NCI-H1092 treated with DMSO at 0.1 percent for 48 hours (cell line): ENCODE data around the gene KAT5.
"Not testable (repeated sequence)": the region's sequence is repeated elsewhere in the genome, so short reads cannot be mapped to it uniquely, and the experiment has no call there.

Source experiments
- DNase-seq: peaks from one replicate; lab custom pipeline; 2025; lab: John Stamatoyannopoulos, UW

Gene KAT5

DNA sequence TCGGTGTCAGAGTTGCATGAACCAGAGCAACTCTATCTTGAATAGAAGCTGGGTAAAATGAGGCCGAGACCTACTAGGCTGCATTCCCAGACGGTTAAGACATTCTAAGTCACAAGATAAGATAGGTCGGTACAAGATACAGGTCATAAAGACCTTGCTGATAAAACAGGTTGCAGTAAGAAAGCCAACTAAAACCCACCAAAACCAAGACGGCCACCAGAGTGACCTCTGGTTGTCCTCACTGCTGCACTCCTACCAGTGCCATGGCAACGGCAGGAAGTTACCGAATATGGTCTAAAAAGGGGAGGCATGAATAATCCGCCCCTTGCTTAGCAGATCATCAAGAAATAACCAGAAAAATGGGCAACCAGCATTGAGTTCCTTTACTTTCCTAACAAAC is 2.4 kb upstream of the KAT5 start:
- no peak for DNase-seq

- DNase-seq = no peak
Measured at GRCh38 chr11:65710421-65710820, 1.6 kb upstream of the KAT5 start.

- no peak for DNase-seq
Measured at GRCh38 chr11:65712633-65713076, 603 bp downstream of the KAT5 start.

GRCh38 chr11:65713212-65713969 is 1.3 kb downstream of the KAT5 start:
- no peak for DNase-seq

- DNase-seq = no peak
Measured at GRCh38 chr11:65714433-65714832, 2.4 kb downstream of the KAT5 start.

DNA sequence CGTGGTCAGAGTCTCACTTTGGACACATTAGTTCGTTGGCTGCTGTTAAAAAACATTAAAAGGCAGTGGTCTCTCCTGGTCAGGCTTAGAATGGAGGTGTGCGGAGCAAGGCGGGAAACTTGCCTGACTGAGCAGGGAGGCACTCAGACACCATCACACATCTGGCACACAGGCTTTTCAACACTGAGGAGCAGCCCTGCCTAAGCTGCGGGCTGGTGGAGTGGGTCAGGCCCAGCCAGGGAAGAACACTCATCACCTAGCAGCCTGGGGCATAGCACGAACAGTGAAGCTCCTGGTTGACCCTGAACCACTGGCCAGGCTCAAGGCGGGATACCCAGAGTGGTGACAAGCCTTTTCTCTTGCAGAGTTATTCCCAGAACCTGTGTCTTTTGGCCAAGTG is 4.2 kb downstream of the KAT5 start:
- DNase-seq = no peak

DNA sequence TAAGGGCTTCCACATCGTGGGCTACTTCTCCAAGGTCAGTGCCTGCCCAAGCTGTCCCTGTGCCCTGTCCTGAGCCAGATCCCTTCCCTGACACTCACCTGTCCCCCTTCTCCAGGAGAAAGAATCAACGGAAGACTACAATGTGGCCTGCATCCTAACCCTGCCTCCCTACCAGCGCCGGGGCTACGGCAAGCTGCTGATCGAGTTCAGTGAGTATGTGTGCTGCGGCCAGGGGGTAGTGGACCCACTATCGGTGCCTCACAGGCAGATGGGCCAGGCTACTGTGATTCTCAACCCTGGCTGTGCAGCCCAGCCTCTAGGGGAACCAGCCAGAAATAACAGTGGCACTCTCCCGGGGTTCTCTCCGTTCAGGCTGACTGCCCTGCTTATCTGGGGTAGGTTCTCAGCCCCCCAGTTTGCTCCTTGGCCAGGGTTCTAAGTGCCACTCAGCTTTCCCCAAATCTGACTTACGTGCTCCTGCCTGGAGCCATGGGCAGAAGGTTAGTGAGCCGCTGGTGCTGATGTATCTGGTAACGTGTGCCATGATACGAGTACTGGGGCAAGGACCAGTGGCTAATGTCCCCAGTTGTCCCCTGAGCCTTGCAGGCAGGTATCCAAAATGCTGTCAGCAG is 4.8 kb downstream of the KAT5 start:
- no peak for DNase-seq

DNA sequence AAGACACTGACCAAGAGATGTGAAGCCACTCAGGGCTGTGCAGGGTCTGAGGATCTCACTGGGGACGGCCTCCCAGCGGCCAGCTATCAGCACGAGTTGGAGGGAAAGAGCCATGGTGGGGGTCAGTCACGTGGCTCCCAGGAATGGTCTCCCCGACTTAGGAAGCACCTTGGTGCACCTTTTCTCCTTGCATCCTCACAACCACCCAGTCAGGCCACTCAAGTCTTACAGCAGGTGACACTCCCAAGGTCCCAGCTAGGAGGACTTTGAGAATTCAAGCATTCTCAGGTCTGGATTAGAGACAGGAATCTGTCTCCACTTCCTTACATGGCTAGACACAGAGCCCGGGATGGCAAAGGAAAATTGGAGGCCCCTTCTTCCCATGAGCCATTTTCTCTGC is 5.9 kb downstream of the KAT5 start:
- DNase-seq = no peak

DNA sequence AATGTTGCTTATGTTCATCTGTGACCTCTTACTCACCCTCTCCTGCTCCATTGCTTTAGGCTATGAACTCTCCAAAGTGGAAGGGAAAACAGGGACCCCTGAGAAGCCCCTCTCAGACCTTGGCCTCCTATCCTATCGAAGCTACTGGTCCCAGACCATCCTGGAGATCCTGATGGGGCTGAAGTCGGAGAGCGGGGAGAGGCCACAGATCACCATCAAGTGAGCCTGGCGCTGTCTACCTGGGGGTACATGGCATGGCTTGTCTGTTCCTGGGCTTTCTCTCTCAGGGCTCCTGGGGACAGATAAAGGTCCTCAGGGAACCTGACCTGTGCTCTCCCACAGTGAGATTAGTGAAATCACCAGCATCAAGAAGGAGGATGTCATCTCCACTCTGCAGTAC is 6.5 kb downstream of the KAT5 start:
- no peak for DNase-seq

DNA sequence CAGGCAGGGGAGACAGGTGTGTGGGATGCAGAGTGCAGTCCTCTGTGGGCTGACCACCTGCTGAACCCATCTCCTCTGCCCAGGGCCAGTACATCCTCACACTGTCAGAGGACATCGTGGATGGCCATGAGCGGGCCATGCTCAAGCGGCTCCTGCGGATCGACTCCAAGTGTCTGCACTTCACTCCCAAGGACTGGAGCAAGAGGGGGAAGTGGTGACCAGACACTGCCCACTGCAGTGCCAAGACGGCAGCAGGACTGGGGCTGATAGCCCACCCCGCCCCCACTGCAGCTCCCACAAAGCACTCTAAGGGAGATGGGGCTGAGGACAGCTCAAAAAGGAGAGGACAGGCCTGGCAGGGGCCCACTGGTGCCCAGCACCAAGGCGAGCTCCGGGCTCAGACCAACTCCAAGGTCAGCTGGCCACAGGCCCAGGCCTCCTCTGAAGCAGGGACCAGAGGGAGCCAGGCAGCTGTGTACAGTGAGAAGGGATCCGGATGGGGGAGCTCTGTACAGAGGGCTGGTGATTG is 7.0 kb downstream of the KAT5 start:
- no peak for DNase-seq

- no peak for DNase-seq
Measured at GRCh38 chr11:65719871-65720210, 7.8 kb downstream of the KAT5 start.

- DNase-seq = peak; percentile 85
Measured at GRCh38 chr11:65720211-65720934, 8.3 kb downstream of the KAT5 start, which contains the start of gene RNASEH2C. TSS of gene RNASEH2C (minus strand) at chr11:65720798. CDS start at chr11:65720758, 40 bp downstream.

DNA sequence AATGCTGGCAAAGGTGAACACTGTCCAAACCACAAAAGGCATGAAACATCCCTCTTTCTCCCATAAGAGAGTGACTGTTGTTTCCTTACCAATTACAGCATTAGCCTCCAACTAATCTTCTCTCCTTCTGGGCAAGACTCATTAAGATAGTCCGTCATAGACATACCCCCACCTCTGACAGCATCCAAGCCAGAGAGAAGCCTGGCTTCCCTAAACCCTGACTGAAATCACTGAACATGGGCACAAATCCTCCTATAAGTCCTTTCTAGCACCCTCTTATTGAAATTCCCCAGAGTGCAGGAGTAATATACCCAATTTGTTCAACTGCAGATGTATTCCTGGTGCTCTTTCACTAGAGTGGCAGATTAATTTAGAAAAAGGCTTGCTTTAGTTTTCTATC is 10.2 kb downstream of the KAT5 start:
- DNase-seq = no peak

GRCh38 chr11:65726660-65727059 is 14.6 kb downstream of the KAT5 start:
- no peak for DNase-seq

GRCh38 chr11:65727865-65728264 is 15.8 kb downstream of the KAT5 start:
- DNase-seq = no peak

GRCh38 chr11:65730461-65730860 is 18.4 kb downstream of the KAT5 start:
- no peak for DNase-seq

DNA sequence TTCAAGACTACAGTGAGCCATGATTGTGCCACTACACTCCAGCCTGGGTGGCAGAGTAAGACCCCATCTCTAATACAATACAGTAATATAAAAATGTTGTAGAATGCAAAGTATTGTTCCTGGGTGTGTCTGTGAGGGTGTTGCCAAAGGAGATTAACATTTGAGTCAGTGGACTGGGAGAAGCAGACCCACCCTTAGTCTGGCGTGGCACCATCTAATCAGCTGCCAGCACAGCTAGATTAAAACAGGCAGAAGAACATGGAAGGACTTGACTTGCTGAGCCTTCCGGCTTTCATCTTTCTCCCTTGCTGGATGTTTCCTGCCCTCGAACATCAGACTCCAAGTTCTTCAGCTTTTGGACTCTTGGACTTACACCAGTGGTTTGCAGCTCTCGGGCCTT is 23.1 kb downstream of the KAT5 start:
- not testable (repeated sequence) for DNase-seq

GRCh38 chr11:65736810-65737209 is 24.8 kb downstream of the KAT5 start:
- DNase-seq = no peak

- DNase-seq = no peak
Measured at GRCh38 chr11:65739022-65739421, 27.0 kb downstream of the KAT5 start.

DNA sequence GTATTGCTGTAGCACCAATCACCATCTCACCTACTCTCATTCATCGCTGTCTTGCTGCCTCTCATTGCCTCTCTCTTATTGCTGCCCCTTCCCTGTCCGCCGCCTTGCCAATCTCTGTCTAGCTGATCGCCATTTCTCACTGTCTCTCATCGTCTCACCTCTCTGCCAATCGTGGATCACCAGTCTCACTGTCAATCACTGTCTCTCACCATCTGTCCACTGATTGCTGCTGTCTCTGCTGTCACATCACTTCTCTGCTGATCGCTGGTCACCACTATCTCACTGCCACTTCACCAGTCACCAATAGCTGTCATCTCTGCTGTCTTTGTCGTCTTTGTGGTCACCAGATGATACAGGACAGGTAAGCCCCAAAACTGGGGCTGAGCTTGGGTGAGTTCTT is 29.1 kb downstream of the KAT5 start:
- DNase-seq = no peak

- DNase-seq = no peak
Measured at GRCh38 chr11:65742353-65742752, 30.3 kb downstream of the KAT5 start.

GRCh38 chr11:65743681-65744025 is 31.6 kb downstream of the KAT5 start:
- no peak for DNase-seq
